IMR-90 (cell line): ENCODE results near the gene KCNJ1.

Experiments used
- BHLHE40 ChIP-seq: fragments of 150-350 bp; IDR thresholded peaks from 2 replicates; pipeline ENCODE4 v1.6.1; 2016; ENCODE audit warnings: mild to moderate bottlenecking, low read depth, low read length
- CHD1 ChIP-seq: IDR thresholded peaks from 2 replicates; pipeline ENCODE4 v1.6.1; 2012; ENCODE audit warnings: low read depth, low read length, improper control_type of control experiment
- CTCF ChIP-seq: conservative IDR thresholded peaks from 2 replicates; pipeline ENCODE4 v1.5.1; 2012; ENCODE audit warnings: mild to moderate bottlenecking, low read depth, low read length, improper control_type of control experiment
- MAFK ChIP-seq: IDR thresholded peaks from 2 replicates; pipeline ENCODE4 v1.6.1; 2012; ENCODE audit warnings: low read depth, low read length, improper control_type of control experiment
- MAZ ChIP-seq: IDR thresholded peaks from 2 replicates; pipeline ENCODE4 v1.6.1; 2012; ENCODE audit warnings: low read depth, mild to moderate bottlenecking, low read length, improper control_type of control experiment, moderate library complexity, borderline replicate concordance
- MXI1 ChIP-seq: IDR thresholded peaks from 2 replicates; pipeline ENCODE4 v1.6.1; 2012; ENCODE audit warnings: low read depth, mild to moderate bottlenecking, low read length, moderate library complexity, borderline replicate concordance
- POLR2A ChIP-seq: IDR thresholded peaks from 2 replicates; pipeline ENCODE4 v1.6.1; 2012; ENCODE audit warnings: mild to moderate bottlenecking, low read depth, low read length
- RAD21 ChIP-seq: IDR thresholded peaks from 2 replicates; pipeline ENCODE4 v1.6.1; 2012; ENCODE audit warnings: low read length, improper control_type of control experiment
- RFX5 ChIP-seq: IDR thresholded peaks from 2 replicates; pipeline ENCODE4 v1.8.0; 2012; ENCODE audit warnings: low read depth, mild to moderate bottlenecking, low read length, moderate library complexity

GRCh38 chr11:128868841-128869671 lies 2.0 kb upstream of the KCNJ1 start:
- TF ChIP-seq MXI1 (no peak), RFX5 (no peak), POLR2A (no peak), CTCF (no peak), BHLHE40 (no peak), MAFK (no peak), CHD1 (no peak), RAD21 (no peak), MAZ (no peak)
